DOHH2 (cell line): ENCODE measurements around the gene CRACR2A.

Experiments
- CTCF ChIP-seq: fragments of 200-600 bp; sonication (generic); IDR thresholded peaks from one replicate; pipeline ENCODE4 v1.5.1; 2014; ENCODE audit warnings: antibody characterized with exemption, mild to moderate bottlenecking, low read depth, low read length; ENCODE audit not compliant: poor library complexity, severe bottlenecking
- EZH2phosphoT487 ChIP-seq: fragments of 200-600 bp; sonication (generic); IDR thresholded peaks from 2 replicates; pipeline ENCODE4 v1.6.1; 2017; ENCODE audit warnings: borderline replicate concordance, mild to moderate bottlenecking, antibody characterized with exemption, low read length, moderate library complexity, mixed read lengths

- TF ChIP-seq CTCF, result peak; percentile 25
- TF ChIP-seq EZH2phosphoT487, result no peak
Measured at GRCh38 chr12:3744229-3744901, 8.5 kb downstream of the CRACR2A start.
